Neural crest cell (in vitro differentiated cells): ENCODE measurements around the gene SHISA4. TPM values are rescaled to one million over a fixed set of nuclear protein-coding genes. Genes with fewer than 3 reads are reported as not detected.
"Not testable (repeated sequence)": the region's sequence is repeated elsewhere in the genome, so short reads cannot be mapped to it uniquely, and the experiment has no call there.

Experiments
- DNase-seq: peaks from one replicate; pipeline ENCODE4 v3.0.0; 2021; ENCODE audit warnings: low read depth, mixed read lengths, low spot score
- H3K27ac Mint-ChIP-seq: one replicate; pipeline ENCODE4 v1.8.0; 2021; ENCODE audit warnings: mild to moderate bottlenecking, mixed read lengths; ENCODE audit not compliant: unreplicated experiment
- H3K27me3 Mint-ChIP-seq: 2 replicates; pipeline ENCODE4 v1.8.0; 2021; ENCODE audit warnings: low read depth, mild to moderate bottlenecking, mixed read lengths
- H3K36me3 Mint-ChIP-seq: 2 replicates; pipeline ENCODE4 v1.8.0; 2021; ENCODE audit warnings: low read depth, mild to moderate bottlenecking, mixed read lengths
- H3K4me1 Mint-ChIP-seq: 2 replicates; pipeline ENCODE4 v1.8.0; 2021; ENCODE audit warnings: mixed read lengths
- H3K4me3 Mint-ChIP-seq: one replicate; pipeline ENCODE4 v1.8.0; 2021; ENCODE audit warnings: mild to moderate bottlenecking, mixed read lengths
- H3K9me3 Mint-ChIP-seq: 2 replicates; pipeline ENCODE4 v1.8.0; 2021; ENCODE audit warnings: mixed read lengths
- CTCF ChIP-seq: fragments of 200-600 bp; sonication (generic); conservative IDR thresholded peaks from 2 replicates; pipeline ENCODE4 v1.5.0; 2021; ENCODE audit warnings: antibody characterized with exemption, mild to moderate bottlenecking
- total RNA-seq: library from RNA; stranded (reverse); gene quantifications from 2 replicates; pipeline ENCODE4 v1.2.1, GENCODE V29; 2021

Gene SHISA4
- total RNA-seq, 1 donor from 2014 or later, result 10.8 TPM

DNA sequence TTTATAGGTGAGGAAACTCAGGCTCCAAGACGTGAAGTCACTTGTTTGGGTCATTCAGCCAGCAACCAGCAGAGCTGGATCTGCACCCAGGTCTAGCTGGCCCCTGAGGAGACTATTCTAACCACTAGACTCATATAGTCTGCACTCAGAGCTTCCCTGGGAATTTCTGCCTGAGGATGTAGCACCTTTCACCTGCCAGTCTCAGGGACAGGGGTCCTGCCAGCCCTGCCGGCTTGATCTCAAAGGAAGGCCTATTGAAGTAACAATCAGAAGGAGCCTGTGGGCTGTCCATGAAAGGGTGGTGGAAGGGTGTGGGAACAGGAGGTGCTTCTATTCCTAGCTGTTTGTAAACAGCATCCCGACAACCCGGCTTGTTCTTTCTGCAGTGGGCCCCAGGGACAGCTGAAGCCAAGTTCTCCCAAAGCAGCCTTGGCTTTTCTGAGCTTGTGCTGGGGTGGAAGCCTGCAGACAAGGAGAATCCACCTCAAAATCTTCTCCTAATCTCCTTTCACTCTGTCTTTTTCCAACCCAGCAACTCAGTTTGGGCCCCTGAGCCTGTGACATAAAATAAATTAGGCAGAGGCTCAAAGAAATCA is 49.8 kb downstream of the SHISA4 start:
- H3K27me3 Mint-ChIP-seq, result no peaks in the 10 kb centered on the region
- no peak overlapping the region for H3K4me3 Mint-ChIP-seq
- no peaks in the 10 kb centered on the region for H3K9me3 Mint-ChIP-seq
- TF ChIP-seq CTCF, result no peak
- no peak overlapping the region for H3K27ac Mint-ChIP-seq
- no peaks in the 10 kb centered on the region for H3K36me3 Mint-ChIP-seq
- no peak for DNase-seq
- H3K4me1 Mint-ChIP-seq, result peaks cover 22% of the 10 kb centered on the region

DNA sequence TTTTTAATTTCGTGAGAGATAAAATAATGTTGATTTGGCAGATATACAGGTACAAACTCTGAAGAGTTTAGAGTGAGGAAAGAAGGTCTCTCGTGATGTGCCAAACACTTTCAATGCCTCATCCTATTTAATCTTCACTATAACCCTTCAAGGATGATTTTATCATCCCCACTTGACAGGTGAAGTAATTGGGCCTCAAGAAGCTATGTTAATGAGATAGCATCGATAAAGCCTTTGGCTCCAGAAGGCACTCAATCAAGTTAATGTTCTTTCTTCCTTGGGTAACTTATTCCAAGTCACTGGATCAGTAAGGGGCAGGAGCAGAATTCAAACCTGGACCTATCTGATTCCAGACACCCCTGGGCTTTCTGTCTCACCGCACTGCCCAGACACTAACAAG is 50.5 kb downstream of the SHISA4 start:
- Mint-ChIP-seq H3K27ac (no peak overlapping the region), H3K4me1 (peaks cover 20% of the 10 kb centered on the region), H3K27me3 (peaks cover 3% of the 10 kb centered on the region), H3K4me3 (no peak overlapping the region), H3K36me3 (no peaks in the 10 kb centered on the region), H3K9me3 (no peaks in the 10 kb centered on the region)
- DNase-seq, result no peak
- TF ChIP-seq CTCF, result no peak

DNA sequence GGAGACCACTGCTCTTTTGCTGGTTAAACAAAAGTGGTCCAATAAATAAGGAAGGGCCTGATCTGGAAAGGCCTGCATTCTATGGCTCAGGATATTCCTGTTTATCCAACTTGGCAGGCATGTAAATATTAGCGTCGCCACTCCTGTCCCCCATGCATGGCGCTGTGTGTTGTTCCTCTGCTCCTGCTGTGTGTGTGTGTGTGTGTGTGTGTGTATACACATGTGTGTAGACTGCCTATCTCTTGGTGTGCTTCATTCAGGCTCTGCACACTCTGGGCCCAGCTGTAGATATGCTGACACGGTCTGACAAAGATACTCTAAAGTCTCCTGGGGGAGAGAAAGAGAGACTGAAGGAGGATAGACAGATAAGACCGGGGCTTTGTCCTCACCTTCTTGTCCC is 50.9 kb downstream of the SHISA4 start:
- H3K4me3 Mint-ChIP-seq, result no peak overlapping the region
- H3K27ac Mint-ChIP-seq, result no peak overlapping the region

GRCh38 chr1:201940316-201940715 is 51.6 kb downstream of the SHISA4 start:
- H3K4me3 Mint-ChIP-seq, H3K27ac Mint-ChIP-seq, H3K9me3 Mint-ChIP-seq, DNase-seq, H3K27me3 Mint-ChIP-seq, H3K36me3 Mint-ChIP-seq: not testable (repeated sequence)
- H3K4me1 Mint-ChIP-seq, result peaks cover 17% of the 10 kb centered on the region

More for the DNA sequence above, 50.9 kb downstream of the SHISA4 start:
- Mint-ChIP-seq H3K4me1 (peaks cover 16% of the 10 kb centered on the region), H3K36me3 (no peaks in the 10 kb centered on the region), H3K27me3 (peaks cover 3% of the 10 kb centered on the region), H3K9me3 (no peaks in the 10 kb centered on the region)
- no peak for DNase-seq
- TF ChIP-seq CTCF, result no peak

DNA sequence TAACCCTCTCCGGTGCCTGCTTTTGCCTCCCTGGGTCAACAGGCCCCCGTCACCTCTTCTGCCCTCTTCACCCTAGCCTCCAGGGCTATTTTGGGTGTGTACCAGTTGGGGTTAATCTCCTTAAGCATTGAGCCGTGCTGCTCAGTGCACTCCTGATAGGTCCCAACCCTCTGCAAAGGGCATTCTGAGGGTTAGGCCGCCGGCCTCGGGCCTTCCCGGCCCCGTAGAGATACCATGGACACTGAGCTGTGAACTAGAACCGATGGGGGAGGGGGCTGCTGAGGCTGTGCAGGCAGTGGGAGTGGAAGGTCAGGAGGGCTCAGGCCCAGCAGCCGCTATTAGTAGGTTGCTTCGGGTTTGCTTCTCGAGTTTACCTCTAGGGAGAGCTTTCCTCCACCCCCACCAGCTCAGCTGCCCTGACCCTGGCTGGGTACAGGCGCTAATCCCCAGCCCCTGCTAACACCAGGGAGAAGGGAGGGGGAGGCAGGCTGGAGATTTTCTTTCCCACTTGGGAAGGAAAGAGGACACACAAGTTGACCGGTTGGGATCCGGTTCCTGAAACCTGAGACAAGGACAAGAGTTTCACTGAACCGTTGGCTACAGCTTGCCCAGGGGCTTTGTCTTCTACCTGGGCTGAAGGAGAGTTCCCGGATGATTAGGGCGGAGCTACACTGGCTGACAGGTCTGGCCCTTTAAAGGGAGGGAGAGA is 52.9 kb downstream of the SHISA4 start:
- peak; percentile 54 for DNase-seq
- Mint-ChIP-seq H3K4me3 (peak overlapping the region; percentile 41), H3K9me3 (no peaks in the 10 kb centered on the region), H3K27ac (peak overlapping the region; percentile 73), H3K27me3 (peaks cover 22% of the 10 kb centered on the region), H3K4me1 (peaks cover 30% of the 10 kb centered on the region), H3K36me3 (no peaks in the 10 kb centered on the region)
- TF ChIP-seq CTCF, result no peak

- H3K4me3 Mint-ChIP-seq, result no peak overlapping the region
- peaks cover 35% of the 10 kb centered on the region for H3K4me1 Mint-ChIP-seq
Measured at GRCh38 chr1:201942129-201942495, 53.4 kb downstream of the SHISA4 start.

More at GRCh38 chr1:201942129-201942495, 53.4 kb downstream of the SHISA4 start:
- DNase-seq, result no peak
- no peak for TF ChIP-seq CTCF
- H3K36me3 Mint-ChIP-seq, result no peaks in the 10 kb centered on the region
- H3K9me3 Mint-ChIP-seq, result no peaks in the 10 kb centered on the region
- H3K27ac Mint-ChIP-seq, result no peak overlapping the region
- peaks cover 27% of the 10 kb centered on the region for H3K27me3 Mint-ChIP-seq
